MCF 10A (cell line): Measurements from ENCODE around the gene MOB3A. TPM values are rescaled to one million over a fixed set of nuclear protein-coding genes. Genes with fewer than 3 reads are reported as not detected.

Experiments
- BruUV-seq: library from RNA; stranded (reverse); fragments of 400-500 nt; replicated peaks from 2 replicates; lab custom pipeline; 2021; lab: Mats Ljungman, UMichigan
- CTCF ChIA-PET: fragments of 300-600 bp; sonication (Branson Sonifier 250); formaldehyde crosslinking; extraction: SDS; loops from one replicate; lab custom pipeline; 2021; ENCODE audit warnings: antibody characterized with exemption, inconsistent platforms; lab: Yijun Ruan, JAX
- POLR2A ChIA-PET: fragments of 300-600, 350-650 bp; sonication (Branson Sonifier 250); formaldehyde crosslinking; extraction: SDS; loops from one replicate; lab custom pipeline; 2020; ENCODE audit warnings: antibody characterized with exemption, inconsistent platforms; lab: Yijun Ruan, JAX
- DNase-seq: peaks from one replicate; pipeline ENCODE4 v3.0.0-alpha.2; 2018; ENCODE audit not compliant: unreplicated experiment
- H3K27ac Mint-ChIP-seq: one replicate; pipeline ENCODE4 v1.8.0; 2022; ENCODE audit warnings: mild to moderate bottlenecking, low read depth, mixed read lengths; ENCODE audit not compliant: unreplicated experiment
- H3K27me3 Mint-ChIP-seq: one replicate; pipeline ENCODE4 v1.8.0; 2022; ENCODE audit warnings: mixed read lengths; ENCODE audit not compliant: insufficient read depth, unreplicated experiment
- H3K36me3 Mint-ChIP-seq: one replicate; pipeline ENCODE4 v1.8.0; 2022; ENCODE audit warnings: mild to moderate bottlenecking, moderate library complexity, mixed read lengths; ENCODE audit not compliant: insufficient read depth, unreplicated experiment
- H3K4me1 Mint-ChIP-seq: one replicate; pipeline ENCODE4 v1.8.0; 2022; ENCODE audit warnings: mixed read lengths; ENCODE audit not compliant: insufficient read depth, unreplicated experiment
- H3K4me3 Mint-ChIP-seq: one replicate; pipeline ENCODE4 v1.8.0; 2022; ENCODE audit warnings: mild to moderate bottlenecking, moderate library complexity, mixed read lengths; ENCODE audit not compliant: unreplicated experiment
- H3K9me3 Mint-ChIP-seq: one replicate; pipeline ENCODE4 v1.8.0; 2022; ENCODE audit warnings: mixed read lengths; ENCODE audit not compliant: unreplicated experiment
- CTCF ChIP-seq: fragments of 200-600 bp; IDR thresholded peaks from one replicate; pipeline ENCODE4 v1.8.0; 2022; ENCODE audit warnings: antibody characterized with exemption, mild to moderate bottlenecking; ENCODE audit not compliant: unreplicated experiment
- intact Hi-C: fragments of 100-400 bp; cut with micrococcal nuclease; formaldehyde crosslinking; loops from 2 replicates; pipeline ENCODE4 v1.14.1; 2022
- total RNA-seq: library from RNA; stranded (reverse); gene quantifications from 2 replicates; pipeline ENCODE4 v1.2.3, GENCODE V29; 2022

Gene MOB3A
- total RNA-seq, 1 experiment from 2014 or later = 40.9 TPM

GRCh38 chr19:2046046-2046907 lies 49.8 kb downstream of the MOB3A start:
- Mint-ChIP-seq H3K9me3 (no peaks in the 10 kb centered on the region), H3K4me1 (peaks cover 21% of the 10 kb centered on the region), H3K27me3 (no peaks in the 10 kb centered on the region), H3K27ac (no peak overlapping the region), H3K36me3 (peaks cover 47% of the 10 kb centered on the region), H3K4me3 (no peak overlapping the region)
- DNase-seq = no peak
- TF ChIP-seq CTCF = no peak
- POLR2A ChIA-PET = interaction anchor here (0.7 to 1.6 kb wide), 4 partner anchors 12 to 1607 kb away, joined by 3 to 4 read pairs (median 4); no protein-coding TSS in a partner anchor
- intact Hi-C loops = no loop called here
- CTCF ChIA-PET = interaction anchor here (1.0 to 1.8 kb wide), 2 partner anchors 18 to 24 kb away, joined by 4 to 6 read pairs; no protein-coding TSS in a partner anchor
- no TSS peak for BruUV-seq

GRCh38 chr19:2045501-2046045 lies 50.6 kb downstream of the MOB3A start:
- H3K4me1 Mint-ChIP-seq = peaks cover 21% of the 10 kb centered on the region

GRCh38 chr19:2044709-2045500 lies 51.2 kb downstream of the MOB3A start:
- no peaks in the 10 kb centered on the region for H3K27me3 Mint-ChIP-seq
- H3K9me3 Mint-ChIP-seq = no peaks in the 10 kb centered on the region
- H3K27ac Mint-ChIP-seq = no peak overlapping the region
- DNase-seq = no peak
- TF ChIP-seq CTCF = no peak
- H3K36me3 Mint-ChIP-seq = peaks cover 50% of the 10 kb centered on the region
- peaks cover 20% of the 10 kb centered on the region for H3K4me1 Mint-ChIP-seq
- H3K4me3 Mint-ChIP-seq = no peak overlapping the region
- ChIA-PET POLR2A (no interaction called here), CTCF (interaction anchor here (0.6 kb wide), 1 partner anchor 24 kb away, joined by 3 read pairs; no protein-coding TSS in a partner anchor)
- no TSS peak for BruUV-seq
- intact Hi-C loops = no loop called here

More at GRCh38 chr19:2045501-2046045, 50.6 kb downstream of the MOB3A start:
- Mint-ChIP-seq H3K9me3 (no peaks in the 10 kb centered on the region), H3K27me3 (no peaks in the 10 kb centered on the region), H3K4me3 (no peak overlapping the region), H3K36me3 (peaks cover 48% of the 10 kb centered on the region), H3K27ac (no peak overlapping the region)
- no TSS peak for BruUV-seq
- intact Hi-C loops = no loop called here
- DNase-seq = no peak
- ChIA-PET CTCF (no interaction called here), POLR2A (no interaction called here)
- no peak for TF ChIP-seq CTCF
